DOHH2 (cell line): Measurements from ENCODE around the gene DCBLD2.
A peak's percentile ranks its signal among the peaks of the same experiment; 100 is the strongest.

Experiments
- H3F3A ChIP-seq: fragments of 200-600 bp; sonication (generic), shearing (Covaris generic); 2 replicates; pipeline ENCODE4 v1.6.0; 2016; ENCODE audit warnings: antibody characterized with exemption, mild to moderate bottlenecking; ENCODE audit not compliant: control insufficient read depth, insufficient read depth
- H3K27ac ChIP-seq: fragments of 200-600 bp; sonication (generic); 2 replicates; pipeline ENCODE4 v1.5.1; 2014; ENCODE audit warnings: low read depth, mild to moderate bottlenecking, low read length, moderate library complexity
- H3K27me3 ChIP-seq: fragments of 200-600 bp; sonication (generic); 2 replicates; pipeline ENCODE4 v1.6.1; 2014; ENCODE audit warnings: mild to moderate bottlenecking, low read length, mixed read lengths; ENCODE audit not compliant: control insufficient read depth
- H3K36me3 ChIP-seq: fragments of 200-600 bp; sonication (generic); 2 replicates; pipeline ENCODE4 v1.6.1; 2014; ENCODE audit warnings: mild to moderate bottlenecking, low read length, moderate library complexity, mixed read lengths; ENCODE audit not compliant: control insufficient read depth
- H3K4me1 ChIP-seq: fragments of 200-600 bp; sonication (generic); 2 replicates; pipeline ENCODE4 v1.6.1; 2014; ENCODE audit warnings: mild to moderate bottlenecking, low read length, mixed read lengths; ENCODE audit not compliant: control insufficient read depth
- H3K4me2 ChIP-seq: fragments of 200-600 bp; sonication (generic); 2 replicates; pipeline ENCODE4 v1.6.0; 2014; ENCODE audit warnings: mild to moderate bottlenecking, low read length, moderate library complexity
- H3K4me3 ChIP-seq: fragments of 200-600 bp; sonication (generic); 2 replicates; pipeline ENCODE4 v1.5.1; 2014; ENCODE audit warnings: mild to moderate bottlenecking, low read length, mixed read lengths
- H3K79me2 ChIP-seq: fragments of 200-600 bp; sonication (generic); 2 replicates; pipeline ENCODE4 v1.6.1; 2014; ENCODE audit warnings: mild to moderate bottlenecking, low read length, mixed read lengths; ENCODE audit not compliant: control insufficient read depth
- H3K9me2 ChIP-seq: fragments of 200-600 bp; sonication (generic); replicated peaks from 2 replicates; pipeline ENCODE4 v1.6.1; 2014; ENCODE audit warnings: mild to moderate bottlenecking, low read length, mixed read lengths; ENCODE audit not compliant: control insufficient read depth
- H3K9me3 ChIP-seq: fragments of 200-600 bp; sonication (generic); 2 replicates; pipeline ENCODE4 v1.6.1; 2014; ENCODE audit warnings: antibody characterized with exemption, low read length, mixed read lengths; ENCODE audit not compliant: control insufficient read depth, insufficient read depth
- H4K20me1 ChIP-seq: fragments of 200-600 bp; sonication (generic); 2 replicates; pipeline ENCODE4 v1.6.0; 2014; ENCODE audit warnings: low read depth, mild to moderate bottlenecking, antibody characterized with exemption, low read length, moderate library complexity; ENCODE audit not compliant: control insufficient read depth, insufficient read depth
- EZH2phosphoT487 ChIP-seq: fragments of 200-600 bp; sonication (generic); IDR thresholded peaks from 2 replicates; pipeline ENCODE4 v1.6.1; 2017; ENCODE audit warnings: borderline replicate concordance, mild to moderate bottlenecking, antibody characterized with exemption, low read length, moderate library complexity, mixed read lengths
- TF ChIP-seq, protein P1 (sequence below): fragments of 200-600 bp; sonication (generic); IDR thresholded peaks from one replicate; pipeline ENCODE4 v1.5.1; 2014; ENCODE audit warnings: antibody characterized with exemption, mild to moderate bottlenecking, low read depth, low read length; ENCODE audit not compliant: poor library complexity, severe bottlenecking

DCBLD2 gene

GRCh38 chr3:98902351-98902740 is 851 bp upstream of the DCBLD2 start:
- H3F3A ChIP-seq = no peaks in the 10 kb centered on the region
- H3K4me3 ChIP-seq = peak overlapping the region; percentile 82
- TF ChIP-seq, protein P1, sequence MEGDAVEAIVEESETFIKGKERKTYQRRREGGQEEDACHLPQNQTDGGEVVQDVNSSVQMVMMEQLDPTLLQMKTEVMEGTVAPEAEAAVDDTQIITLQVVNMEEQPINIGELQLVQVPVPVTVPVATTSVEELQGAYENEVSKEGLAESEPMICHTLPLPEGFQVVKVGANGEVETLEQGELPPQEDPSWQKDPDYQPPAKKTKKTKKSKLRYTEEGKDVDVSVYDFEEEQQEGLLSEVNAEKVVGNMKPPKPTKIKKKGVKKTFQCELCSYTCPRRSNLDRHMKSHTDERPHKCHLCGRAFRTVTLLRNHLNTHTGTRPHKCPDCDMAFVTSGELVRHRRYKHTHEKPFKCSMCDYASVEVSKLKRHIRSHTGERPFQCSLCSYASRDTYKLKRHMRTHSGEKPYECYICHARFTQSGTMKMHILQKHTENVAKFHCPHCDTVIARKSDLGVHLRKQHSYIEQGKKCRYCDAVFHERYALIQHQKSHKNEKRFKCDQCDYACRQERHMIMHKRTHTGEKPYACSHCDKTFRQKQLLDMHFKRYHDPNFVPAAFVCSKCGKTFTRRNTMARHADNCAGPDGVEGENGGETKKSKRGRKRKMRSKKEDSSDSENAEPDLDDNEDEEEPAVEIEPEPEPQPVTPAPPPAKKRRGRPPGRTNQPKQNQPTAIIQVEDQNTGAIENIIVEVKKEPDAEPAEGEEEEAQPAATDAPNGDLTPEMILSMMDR = no peak
- TF ChIP-seq EZH2phosphoT487 = no peak

DNA sequence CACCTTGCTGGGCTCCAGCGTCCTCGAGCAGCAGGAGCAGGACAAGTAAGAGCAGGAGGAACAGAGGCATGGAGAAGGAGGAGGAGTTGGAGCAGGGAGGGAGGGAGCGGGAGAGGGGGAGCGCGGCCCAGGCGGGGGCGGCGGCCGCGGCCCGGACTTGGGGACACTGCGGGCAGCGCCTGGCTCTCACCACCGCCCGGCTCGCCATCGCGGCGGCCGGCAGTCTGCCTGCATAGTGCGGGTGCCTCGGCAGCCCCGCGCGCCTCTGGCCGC is 440 bp downstream of the DCBLD2 start:
- Histone ChIP-seq H3K79me2 (peaks cover 43% of the 10 kb centered on the region), H4K20me1 (0 out of 2 replicates have a peak, but pooled peaks cover 3% of the 10 kb centered on the region), H3K4me3 (peak overlapping the region; percentile 82), H3K27me3 (no peaks in the 10 kb centered on the region), H3K4me2 (peak overlapping the region; percentile 59), H3F3A (no peaks in the 10 kb centered on the region), H3K27ac (no peak overlapping the region), H3K4me1 (peaks cover 28% of the 10 kb centered on the region), H3K36me3 (no peaks in the 10 kb centered on the region), H3K9me2 (no peaks in the 10 kb centered on the region), H3K9me3 (no peaks in the 10 kb centered on the region)
- TF ChIP-seq, protein P1 = no peak
- TF ChIP-seq EZH2phosphoT487 = no peak

More at GRCh38 chr3:98902351-98902740, 851 bp upstream of the DCBLD2 start:
- no peaks in the 10 kb centered on the region for H3K36me3 ChIP-seq
- peaks cover 34% of the 10 kb centered on the region for H3K79me2 ChIP-seq
- peak overlapping the region; percentile 86 for H3K4me2 ChIP-seq
- no peaks in the 10 kb centered on the region for H3K9me2 ChIP-seq
- H4K20me1 ChIP-seq = 0 out of 2 replicates have a peak, but pooled peaks cover under 1% of the 10 kb centered on the region
- no peaks in the 10 kb centered on the region for H3K27me3 ChIP-seq
- peak overlapping the region; percentile 56 for H3K27ac ChIP-seq
- peaks cover 28% of the 10 kb centered on the region for H3K4me1 ChIP-seq
- H3K9me3 ChIP-seq = no peaks in the 10 kb centered on the region

- no peak overlapping the region for H3K27ac ChIP-seq
Measured at GRCh38 chr3:98900265-98901118, 1.0 kb downstream of the DCBLD2 start.

More at GRCh38 chr3:98900265-98901118, 1.0 kb downstream of the DCBLD2 start:
- peak overlapping the region; percentile 82 for H3K4me3 ChIP-seq
- H3K4me1 ChIP-seq = peaks cover 28% of the 10 kb centered on the region
- peak overlapping the region; percentile 59 for H3K4me2 ChIP-seq
- no peaks in the 10 kb centered on the region for H3K36me3 ChIP-seq
- H3K9me2 ChIP-seq = no peaks in the 10 kb centered on the region
- H3K27me3 ChIP-seq = no peaks in the 10 kb centered on the region
- H3K9me3 ChIP-seq = no peaks in the 10 kb centered on the region
- TF ChIP-seq EZH2phosphoT487 = no peak
- TF ChIP-seq, protein P1 = no peak
- H4K20me1 ChIP-seq = 0 out of 2 replicates have a peak, but pooled peaks cover 3% of the 10 kb centered on the region
- peaks cover 48% of the 10 kb centered on the region for H3K79me2 ChIP-seq
- no peaks in the 10 kb centered on the region for H3F3A ChIP-seq
